PC-9 (cell line): ENCODE data around the gene ERCC4. TPM values are rescaled to one million over a fixed set of nuclear protein-coding genes. Genes with fewer than 3 reads are reported as not detected.

Experiments used
- Bru-seq: library from RNA; stranded (reverse); fragments of 400-500 nt; gene quantifications from one replicate; lab custom pipeline; 2021; lab: Mats Ljungman, UMichigan
- BruChase-seq, 2 experiments: library from RNA; stranded (reverse); fragments of 400-500 nt; gene quantifications; one replicate each; lab custom pipeline; 2021; lab: Mats Ljungman, UMichigan
- BruUV-seq: library from RNA; stranded (reverse); fragments of 400-500 nt; replicated peaks from 2 replicates; lab custom pipeline; 2021; lab: Mats Ljungman, UMichigan
- CTCF ChIA-PET: fragments of 300-600 bp; sonication (Branson Sonifier 250); formaldehyde crosslinking; loops from one replicate; lab custom pipeline; 2022; ENCODE audit warnings: antibody characterized with exemption; lab: Charles Lee
- POLR2A ChIA-PET: fragments of 300-600 bp; sonication (Branson Sonifier 250); formaldehyde crosslinking; loops from one replicate; lab custom pipeline; 2022; ENCODE audit warnings: antibody characterized with exemption; ENCODE audit not compliant: unreplicated experiment; lab: Charles Lee
- DNase-seq, 2 experiments: peaks; one replicate each; pipeline versions ENCODE4 v3.0.0 to v3.0.0-alpha.2; 2015 to 2022; ENCODE audit warnings: mixed read lengths in 1 of 2
- H2AFZ ChIP-seq: fragments of 200-600 bp; sonication (generic); 2 replicates; pipeline ENCODE4 v1.8.1; 2017; ENCODE audit warnings: antibody characterized with exemption
- H3F3A ChIP-seq: fragments of 200-600 bp; sonication (generic); 2 replicates; pipeline ENCODE4 v1.8.1; 2017; ENCODE audit warnings: antibody characterized with exemption, mild to moderate bottlenecking, low read depth; ENCODE audit not compliant: insufficient read depth
- H3K27ac ChIP-seq: fragments of 200-600 bp; sonication (generic); 2 replicates; pipeline ENCODE4 v1.6.1; 2016; ENCODE audit warnings: mixed run types
- H3K27me3 ChIP-seq: fragments of 200-600 bp; sonication (generic); 2 replicates; pipeline ENCODE4 v1.6.1; 2016; ENCODE audit warnings: low read depth, mixed run types; ENCODE audit not compliant: insufficient read depth
- H3K36me3 ChIP-seq: fragments of 200-600 bp; sonication (generic); 2 replicates; pipeline ENCODE4 v1.6.1; 2016; ENCODE audit warnings: low read depth, mixed run types
- H3K4me1 ChIP-seq: fragments of 200-600 bp; sonication (generic); replicated peaks from 2 replicates; pipeline ENCODE4 v1.6.1; 2016; ENCODE audit warnings: mixed run types; ENCODE audit not compliant: insufficient read depth
- H3K4me2 ChIP-seq: fragments of 200-600 bp; sonication (generic); 2 replicates; pipeline ENCODE4 v1.6.1; 2017; ENCODE audit warnings: mixed run types
- H3K4me3 ChIP-seq: fragments of 200-600 bp; sonication (generic); 2 replicates; pipeline ENCODE4 v1.6.1; 2016; ENCODE audit warnings: mixed run types
- H3K79me2 ChIP-seq: fragments of 200-600 bp; sonication (generic); 2 replicates; pipeline ENCODE4 v1.6.1; 2017; ENCODE audit warnings: low read depth, mixed run types
- H3K9me2 ChIP-seq: fragments of 200-600 bp; sonication (generic); 2 replicates; pipeline ENCODE4 v1.8.1; 2017; ENCODE audit warnings: mild to moderate bottlenecking; ENCODE audit not compliant: insufficient read depth
- H3K9me3 ChIP-seq: fragments of 200-600 bp; sonication (generic); 2 replicates; pipeline ENCODE4 v1.8.1; 2016; ENCODE audit warnings: low read depth; ENCODE audit not compliant: insufficient read depth
- H4K20me1 ChIP-seq: fragments of 200-600 bp; sonication (generic); 2 replicates; pipeline ENCODE4 v1.8.1; 2017; ENCODE audit not compliant: insufficient read depth
- CTCF ChIP-seq: fragments of 200-600 bp; sonication (generic); conservative IDR thresholded peaks from 2 replicates; pipeline ENCODE4 v1.6.1; 2017; ENCODE audit warnings: mixed run types, antibody characterized with exemption, mild to moderate bottlenecking, moderate library complexity
- EZH2 ChIP-seq: fragments of 200-600 bp; sonication (generic); IDR thresholded peaks from 2 replicates; pipeline ENCODE4 v1.8.0; 2017; ENCODE audit warnings: antibody characterized with exemption, low read depth
- intact Hi-C: fragments of 100-400 bp; cut with micrococcal nuclease; formaldehyde crosslinking; loops from one replicate; pipeline ENCODE4 v1.10.0; 2022; ENCODE audit not compliant: unreplicated experiment
- long read RNA-seq: library from polyadenylated mRNA; stranded (forward); transcript quantifications from one replicate; pipeline ENCODE4 v2.0.0, GENCODE V29; 2022
- total RNA-seq: library from RNA; stranded (reverse); gene quantifications from 2 replicates; pipeline ENCODE4 v1.2.3, GENCODE V29; 2021

Gene ERCC4
- total RNA-seq (13.5 and 17.4 TPM in 2 replicates), Bru-seq, nascent RNA (percentile 64 among the genes with signal in this experiment), BruChase-seq, experiment 1, labeled RNA remaining after a 2-hour chase (percentile 75 among the genes with signal in this experiment), BruChase-seq, experiment 2, labeled RNA remaining after a 6-hour chase (percentile 67 among the genes with signal in this experiment)
- long read RNA-seq, partial matches to known transcripts, result 11 of 18 reads
- long read RNA-seq, other reads (novel, unspliced or antisense), result 5 of 18 reads

- CTCF ChIA-PET, result interaction anchor here (0.5 to 1.5 kb wide), 10 partner anchors 15 to 1174 kb away, joined by 3 to 9 read pairs (median 4); no protein-coding TSS in a partner anchor
- peak; percentile 95 for TF ChIP-seq CTCF
- TF ChIP-seq EZH2, result no peak
- peak; percentile 97 to 100 for DNase-seq
- Histone ChIP-seq H3K27me3 (no peaks in the 10 kb centered on the region), H3K9me2 (no peaks in the 10 kb centered on the region), H3F3A (peaks cover 16% of the 10 kb centered on the region), H4K20me1 (no peaks in the 10 kb centered on the region), H3K79me2 (peaks cover 14% of the 10 kb centered on the region), H3K4me3 (peak within 1 kb of the TSS; percentile 83), H3K4me2 (peak within 1 kb of the TSS; percentile 94), H3K36me3 (0 out of 2 replicates have a peak, but pooled peaks cover 10% of the 10 kb centered on the region), H2AFZ (peak within 1 kb of the TSS; percentile 97), H3K27ac (peak within 1 kb of the TSS; percentile 49), H3K9me3 (no peaks in the 10 kb centered on the region), H3K4me1 (peaks cover 9% of the 10 kb centered on the region)
- intact Hi-C loops, result loop anchor here (1.0 to 5.0 kb wide), 5 partner anchors 54 to 1828 kb away; partner anchors contain the start of gene MRTFB
- POLR2A ChIA-PET, result interaction anchor here (0.5 to 0.7 kb wide), 8 partner anchors 155 to 1497 kb away, joined by 3 to 5 read pairs (median 4); no protein-coding TSS in a partner anchor
- TSS peak; percentile 41 for BruUV-seq
Measured at GRCh38 chr16:13919683-13920509, at the start of gene ERCC4. TSS of gene ERCC4 (plus strand) at chr16:13920154. CDS start at chr16:13920166, 12 bp downstream.

GRCh38 chr16:13873835-13874438 is 46.0 kb upstream of the ERCC4 start:
- Histone ChIP-seq H3K4me3 (no peak overlapping the region), H3K79me2 (no peaks in the 10 kb centered on the region), H4K20me1 (no peaks in the 10 kb centered on the region), H3K4me1 (no peaks in the 10 kb centered on the region), H2AFZ (no peak overlapping the region), H3F3A (no peaks in the 10 kb centered on the region), H3K9me3 (no peaks in the 10 kb centered on the region), H3K9me2 (no peaks in the 10 kb centered on the region), H3K4me2 (no peak overlapping the region), H3K36me3 (no peaks in the 10 kb centered on the region), H3K27me3 (peaks cover 59% of the 10 kb centered on the region), H3K27ac (no peak overlapping the region)
- intact Hi-C loops, result no loop called here
- TF ChIP-seq CTCF (peak; percentile 60), EZH2 (no peak)
- CTCF ChIA-PET, result interaction anchor here (0.7 to 1.2 kb wide), 4 partner anchors 763 to 1779 kb away, joined by 3 to 4 read pairs (median 3); no protein-coding TSS in a partner anchor
- BruUV-seq, result no TSS peak
- POLR2A ChIA-PET, result interaction anchor here (0.6 to 0.7 kb wide), 2 partner anchors 84 to 1260 kb away, joined by 3 to 6 read pairs; no protein-coding TSS in a partner anchor
- DNase-seq, result peak in 1 of 2 experiments; percentile 10
